HCT116 (cell line): ENCODE results near the gene FMNL1. TPM values are rescaled to one million over a fixed set of nuclear protein-coding genes. Genes with fewer than 3 reads are reported as not detected.

ENCODE experiments used
- ATAC-seq: fragments of 200-7000 bp; cut with Tn5 transposase; 2 replicates; pipeline ENCODE4 v1.9.1; 2020; ENCODE audit warnings: mild to moderate bottlenecking, moderate library complexity
- BruUV-seq: library from RNA; stranded (reverse); fragments of 400-500 nt; replicated peaks from 2 replicates; lab custom pipeline; 2021; lab: Mats Ljungman, UMichigan
- CTCF ChIA-PET: fragments of 300-600 bp; sonication (Branson Sonifier 250); formaldehyde crosslinking; loops from one replicate; lab custom pipeline; 2021; ENCODE audit warnings: antibody characterized with exemption; lab: Charles Lee
- POLR2A ChIA-PET: fragments of 300-600, 350-600 bp; sonication (Branson Sonifier 250); formaldehyde crosslinking; loops from one replicate; lab custom pipeline; 2021; ENCODE audit warnings: antibody characterized with exemption; lab: Charles Lee
- RAD21 ChIA-PET, 2 experiments: fragments of 300-600 bp; sonication (Branson Sonifier 250); formaldehyde crosslinking; loops; one replicate each; lab custom pipeline; 2023; ENCODE audit warnings: low total read pairs in 2 of 2; ENCODE audit not compliant: uncharacterized antibody in 2 of 2, unreplicated experiment in 2 of 2, low non-redundant PET in 1 of 2; lab: Charles Lee
- DNase-seq: peaks from one replicate; pipeline ENCODE4 v3.0.0-alpha.2; 2010; ENCODE audit warnings: low read depth, low spot score
- H2AFZ ChIP-seq: fragments of 200-600 bp; shearing (Covaris generic), sonication (generic); 2 replicates; pipeline ENCODE4 v1.6.1; 2017; ENCODE audit warnings: low read depth, mixed run types, mixed read lengths, antibody characterized with exemption, low read length; ENCODE audit not compliant: poor library complexity, severe bottlenecking
- H3K27ac ChIP-seq: 2 replicates; pipeline ENCODE4 v1.5.1; 2012; ENCODE audit warnings: low read depth, low read length
- H3K27me3 ChIP-seq: fragments of 200-600 bp; sonication (generic); 2 replicates; pipeline ENCODE4 v1.6.1; 2016; ENCODE audit warnings: mixed run types, low read length, mixed read lengths; ENCODE audit not compliant: insufficient read depth
- H3K36me3 ChIP-seq, 2 experiments: fragments of 200-500 bp in 1 of 2; fragments of 200-600 bp in 1 of 2; sonication (Bioruptor generic) in 1 of 2; sonication (generic) in 1 of 2; 2 replicates each; pipeline versions ENCODE4 v1.5.1 to v1.6.1; 2014 to 2016; ENCODE audit warnings: low read length in 2 of 2, inconsistent platforms in 1 of 2, mixed read lengths in 1 of 2, mixed run types in 1 of 2; ENCODE audit not compliant: insufficient read depth in 2 of 2, control insufficient read depth in 1 of 2
- H3K4me1 ChIP-seq, 2 experiments: fragments of 200-600 bp in 1 of 2; sonication (generic) in 1 of 2; 2 replicates each; pipeline versions ENCODE4 v1.5.1 to v1.6.1; 2012 to 2017; ENCODE audit warnings: low read length in 2 of 2, inconsistent platforms in 1 of 2, mild to moderate bottlenecking in 1 of 2, mixed read lengths in 1 of 2, mixed run types in 1 of 2, moderate library complexity in 1 of 2; ENCODE audit not compliant: insufficient read depth in 2 of 2, control insufficient read depth in 1 of 2
- H3K4me2 ChIP-seq: fragments of 200-600 bp; sonication (generic); 2 replicates; pipeline ENCODE4 v1.6.1; 2017; ENCODE audit warnings: mixed run types, low read length, mixed read lengths
- H3K4me3 ChIP-seq, 2 experiments: fragments of 200-600 bp in 1 of 2; sonication (generic) in 1 of 2; replicated peaks in 1 of 2; 2 replicates each; pipeline ENCODE4 v1.5.1; 2011 to 2016; ENCODE audit warnings: low read length in 2 of 2, control low read depth in 1 of 2, low read depth in 1 of 2, mild to moderate bottlenecking in 1 of 2, mixed read lengths in 1 of 2, mixed run types in 1 of 2
- H3K79me2 ChIP-seq: fragments of 200-600 bp; sonication (generic); 2 replicates; pipeline ENCODE4 v1.6.1; 2017; ENCODE audit warnings: mild to moderate bottlenecking, mixed run types, low read length, moderate library complexity, mixed read lengths; ENCODE audit not compliant: insufficient read depth
- H3K9ac ChIP-seq: fragments of 200-600 bp; sonication (generic); 2 replicates; pipeline ENCODE4 v1.6.1; 2016; ENCODE audit warnings: low read length, mixed read lengths
- H3K9me2 ChIP-seq: fragments of 200-600 bp; sonication (generic), shearing (Covaris generic); 2 replicates; pipeline ENCODE4 v1.6.1; 2017; ENCODE audit warnings: mixed run types, mild to moderate bottlenecking, moderate library complexity; ENCODE audit not compliant: insufficient read depth
- H3K9me3 ChIP-seq, 2 experiments: fragments of 200-500 bp in 1 of 2; fragments of 200-600 bp in 1 of 2; sonication (Bioruptor generic) in 1 of 2; sonication (generic) in 1 of 2; 2 replicates each; pipeline ENCODE4 v1.6.1; 2014 to 2017; ENCODE audit warnings: low read length in 2 of 2, mixed read lengths in 2 of 2, inconsistent platforms in 1 of 2, low read depth in 1 of 2, mild to moderate bottlenecking in 1 of 2, mixed run types in 1 of 2, moderate library complexity in 1 of 2; ENCODE audit not compliant: control insufficient read depth in 1 of 2, insufficient read depth in 1 of 2
- H4K20me1 ChIP-seq: fragments of 200-600 bp; sonication (generic), shearing (Covaris generic); 2 replicates; pipeline ENCODE4 v1.6.1; 2017; ENCODE audit warnings: mixed run types, mild to moderate bottlenecking, moderate library complexity; ENCODE audit not compliant: insufficient read depth
- ATF3 ChIP-seq: IDR thresholded peaks from 2 replicates; pipeline ENCODE4 v1.6.1; 2012
- CBX3 ChIP-seq: IDR thresholded peaks from 2 replicates; pipeline ENCODE4 v1.6.1; 2012; ENCODE audit warnings: low read depth
- CEBPB ChIP-seq: IDR thresholded peaks from 2 replicates; pipeline ENCODE4 v1.6.1; 2012; ENCODE audit warnings: low read depth
- CTCF ChIP-seq, 3 experiments: fragments of 200-600 bp in 1 of 3; sonication (generic) in 1 of 3; IDR thresholded peaks in 2 of 3; conservative IDR thresholded peaks in 1 of 3; 2 replicates each; pipeline ENCODE4 v1.5.1; 2012 to 2017; ENCODE audit warnings: low read depth in 2 of 3, low read length in 2 of 3, antibody characterized with exemption in 1 of 3, borderline replicate concordance in 1 of 3, control low read depth in 1 of 3, mild to moderate bottlenecking in 1 of 3, mixed read lengths in 1 of 3, mixed run types in 1 of 3, moderate library complexity in 1 of 3; ENCODE audit not compliant: insufficient read depth in 1 of 3
- EGR1 ChIP-seq: IDR thresholded peaks from 2 replicates; pipeline ENCODE4 v1.6.1; 2012; ENCODE audit warnings: low read depth
- EZH2 ChIP-seq: fragments of 200-600 bp; sonication (generic); IDR thresholded peaks from 2 replicates; pipeline ENCODE4 v1.6.1; 2017; ENCODE audit warnings: antibody characterized with exemption, mixed run types
- EZH2phosphoT487 ChIP-seq: fragments of 200-600 bp; IDR thresholded peaks from 2 replicates; pipeline ENCODE4 v1.6.1; 2018; ENCODE audit warnings: antibody characterized with exemption, borderline replicate concordance
- FOSL1 ChIP-seq: IDR thresholded peaks from 2 replicates; pipeline ENCODE4 v1.6.1; 2012; ENCODE audit warnings: low read depth
- JUND ChIP-seq: IDR thresholded peaks from 2 replicates; pipeline ENCODE4 v1.6.1; 2012
- MAX ChIP-seq: IDR thresholded peaks from 2 replicates; pipeline ENCODE4 v1.6.1; 2012
- POLR2A ChIP-seq: IDR thresholded peaks from 2 replicates; pipeline ENCODE4 v1.7.0; 2011; ENCODE audit warnings: borderline replicate concordance; ENCODE audit not compliant: insufficient read depth, insufficient read length; ENCODE audit errors: extremely low read depth
- RAD21 ChIP-seq: IDR thresholded peaks from 2 replicates; pipeline ENCODE4 v1.6.1; 2012; ENCODE audit warnings: low read depth, mild to moderate bottlenecking
- SRF ChIP-seq: IDR thresholded peaks from 2 replicates; pipeline ENCODE4 v1.6.1; 2012; ENCODE audit warnings: low read depth
- TCF7L2 ChIP-seq: IDR thresholded peaks from 2 replicates; pipeline ENCODE4 v1.7.0; 2011; ENCODE audit warnings: borderline replicate concordance, inconsistent platforms; ENCODE audit not compliant: insufficient read depth, insufficient read length; ENCODE audit errors: extremely low read depth
- YY1 ChIP-seq: IDR thresholded peaks from 2 replicates; pipeline ENCODE4 v1.6.1; 2011; ENCODE audit warnings: low read length, low read depth, moderate library complexity, mild to moderate bottlenecking; ENCODE audit not compliant: insufficient replicate concordance; ENCODE audit errors: extremely low read depth
- ZFX ChIP-seq: fragments of 450-650 bp; IDR thresholded peaks from 2 replicates; pipeline ENCODE4 v1.6.1; 2017
- ZNF274 ChIP-seq: fragments of 200-500 bp; sonication (Bioruptor generic); IDR thresholded peaks from 2 replicates; pipeline ENCODE4 v1.6.1; 2014; ENCODE audit warnings: mild to moderate bottlenecking, low read depth, low read length, inconsistent platforms
- intact Hi-C: fragments of 100-400 bp; cut with micrococcal nuclease; formaldehyde crosslinking; loops from 2 replicates; pipeline ENCODE4 v1.10.0; 2022
- total RNA-seq: library from RNA; stranded (reverse); gene quantifications from one replicate; pipeline ENCODE4 v1.2.1, GENCODE V29; 2021; ENCODE audit not compliant: unreplicated experiment

FMNL1 gene
- total RNA-seq, 1 experiment from 2014 or later: 8.2 TPM

- Histone ChIP-seq H3K27ac (no peak overlapping the region), H3K27me3 (no peaks in the 10 kb centered on the region), H3K4me3 (no peak overlapping the region), H3K4me2 (no peak overlapping the region), H3K4me1 (peaks cover 25 to 83% of the 10 kb centered on the region in 2 experiments), H3K9me2 (no peaks in the 10 kb centered on the region), H3K79me2 (no peaks in the 10 kb centered on the region), H3K36me3 (no peaks in the 10 kb centered on the region), H3K9ac (no peak overlapping the region), H3K9me3 (no peaks in the 10 kb centered on the region), H2AFZ (no peak overlapping the region), H4K20me1 (no peaks in the 10 kb centered on the region)
- intact Hi-C loops: no loop called here
- ChIA-PET RAD21 (no interaction called here), CTCF (interaction anchor here (0.7 to 1.8 kb wide), 2 partner anchors 9 to 77 kb away, joined by 4 to 7 read pairs; no protein-coding TSS in a partner anchor), POLR2A (interaction anchor here (1.6 kb wide), 1 partner anchor 78 kb away, joined by 6 read pairs; the partner anchor contains the start of gene HEXIM1)
- no peak for TF ChIP-seq SRF
- no peak for TF ChIP-seq EGR1
- TF ChIP-seq ZFX: no peak
- TF ChIP-seq EZH2phosphoT487: no peak
- no peak for TF ChIP-seq RAD21
- no peak for TF ChIP-seq CEBPB
- TF ChIP-seq CTCF (IDR thresholded peaks at IDR 0.05 in 2 of 3, conservative IDR thresholded peaks at IDR 0.05 in 1 of 3; ENCODE audit: borderline replicate concordance in 1 of 3, insufficient read depth in 1 of 3, low read depth in 2 of 3, low read length in 2 of 3): no peak
- TF ChIP-seq CBX3: no peak
- no peak for TF ChIP-seq TCF7L2
- TF ChIP-seq EZH2: no peak
- TF ChIP-seq ZNF274: no peak
- no peak for TF ChIP-seq JUND
- TF ChIP-seq MAX: no peak
- TF ChIP-seq POLR2A: no peak
- TF ChIP-seq ATF3: no peak
- no peak for TF ChIP-seq FOSL1
- no peak for TF ChIP-seq YY1
- ATAC-seq (no peak), DNase-seq (no peak)
- BruUV-seq: no TSS peak
These were observed 4.4 kb downstream of the FMNL1 start for GRCh38 chr17:45225964-45226530.
